Activated naive CD8-positive, alpha-beta T cell treated with anti-CD3 and anti-CD28 coated beads, Interleukin-2, amount 10 ng/mL, durations not matched to agents 7 days and 5 days (primary cell): ENCODE results near the gene ATAD1. TPM values are rescaled to one million over a fixed set of nuclear protein-coding genes. Genes with fewer than 3 reads are reported as not detected.
"Not testable (repeated sequence)": the region's sequence is repeated elsewhere in the genome, so short reads cannot be mapped to it uniquely, and the experiment has no call there.

Source experiments
- ATAC-seq: fragments of 150-1000 bp; cut with Tn5 transposase; one replicate; pipeline ENCODE4 v1.10.0; 2021; ENCODE audit warnings: low read depth, moderate library complexity
- POLR2A ChIA-PET: fragments of 350-600 bp; sonication (Branson Sonifier 250); formaldehyde crosslinking; loops from one replicate; lab custom pipeline; 2021; ENCODE audit warnings: antibody characterized with exemption; lab: Charles Lee
- DNase-seq: peaks from one replicate; pipeline ENCODE4 v3.0.0; 2021
- H3K27ac Mint-ChIP-seq: one replicate; pipeline ENCODE4 v1.8.0; 2022; ENCODE audit warnings: mild to moderate bottlenecking, mixed read lengths
- H3K27me3 Mint-ChIP-seq: one replicate; pipeline ENCODE4 v1.8.0; 2022; ENCODE audit warnings: mild to moderate bottlenecking, moderate library complexity, mixed read lengths
- H3K36me3 Mint-ChIP-seq: one replicate; pipeline ENCODE4 v1.8.0; 2021; ENCODE audit warnings: mild to moderate bottlenecking, mixed read lengths
- H3K4me1 Mint-ChIP-seq: one replicate; pipeline ENCODE4 v1.8.0; 2021; ENCODE audit warnings: mixed read lengths
- H3K4me3 Mint-ChIP-seq: one replicate; pipeline ENCODE4 v1.8.0; 2022; ENCODE audit warnings: mild to moderate bottlenecking, moderate library complexity, mixed read lengths
- H3K9me3 Mint-ChIP-seq: one replicate; pipeline ENCODE4 v1.8.0; 2021; ENCODE audit warnings: mixed read lengths
- total RNA-seq, 2 experiments: library from RNA; stranded (reverse); gene quantifications; one replicate each; pipeline ENCODE4 v1.2.3, GENCODE V29; 2021

Gene ATAD1, protein sequence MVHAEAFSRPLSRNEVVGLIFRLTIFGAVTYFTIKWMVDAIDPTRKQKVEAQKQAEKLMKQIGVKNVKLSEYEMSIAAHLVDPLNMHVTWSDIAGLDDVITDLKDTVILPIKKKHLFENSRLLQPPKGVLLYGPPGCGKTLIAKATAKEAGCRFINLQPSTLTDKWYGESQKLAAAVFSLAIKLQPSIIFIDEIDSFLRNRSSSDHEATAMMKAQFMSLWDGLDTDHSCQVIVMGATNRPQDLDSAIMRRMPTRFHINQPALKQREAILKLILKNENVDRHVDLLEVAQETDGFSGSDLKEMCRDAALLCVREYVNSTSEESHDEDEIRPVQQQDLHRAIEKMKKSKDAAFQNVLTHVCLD
- 10 to 100 TPM; 45.7 to 45.9 TPM for total RNA-seq

DNA sequence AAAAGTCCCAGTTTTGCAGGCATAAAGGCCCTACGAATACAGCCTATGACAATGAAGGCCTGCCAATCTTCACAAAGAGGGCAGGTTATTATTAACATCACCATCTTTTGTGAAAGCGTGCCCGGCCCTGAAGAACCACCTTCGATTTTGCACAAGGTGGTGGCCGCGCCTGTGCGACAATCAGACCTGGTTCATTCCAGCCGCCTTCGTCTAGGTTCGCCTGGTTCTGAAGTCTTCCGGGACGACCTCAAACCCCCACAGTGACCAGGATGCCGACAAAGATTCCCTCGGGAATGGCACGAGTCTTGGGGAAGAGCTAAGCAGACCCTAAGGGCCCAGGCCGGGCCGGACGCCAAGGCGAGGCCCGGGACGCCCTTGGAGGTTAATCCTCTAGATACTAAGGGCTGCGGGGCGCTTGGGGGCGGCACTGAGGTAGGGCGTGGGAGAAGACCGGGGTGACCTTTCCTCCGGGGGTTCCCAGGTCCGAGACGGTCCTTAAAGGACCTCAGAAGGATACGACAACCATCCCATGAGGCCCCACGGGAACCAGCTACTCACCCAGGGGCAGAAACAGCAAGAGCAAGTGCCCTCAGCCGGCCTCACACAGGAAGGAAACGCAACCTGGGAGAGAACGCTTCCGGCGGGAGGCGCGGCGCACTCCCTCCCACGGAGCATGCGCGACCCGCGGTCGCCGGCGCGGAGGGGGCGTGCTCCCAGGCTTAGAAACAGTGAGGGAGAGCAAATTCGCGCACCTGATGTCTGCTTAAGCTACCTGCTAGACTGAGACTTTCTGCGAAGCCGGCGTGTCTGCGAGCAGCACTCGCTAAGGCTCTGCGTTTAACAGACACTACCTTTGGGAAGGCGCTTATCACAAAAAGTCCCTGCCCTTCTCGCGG, at the start of gene ATAD1:
Gene ATAD1 (minus strand): TSS at position 618 of the 896 bp plus-strand sequence. CDS start 3,627 bp downstream, outside the sequence.
- H3K4me3 Mint-ChIP-seq: peak within 1 kb of the TSS; percentile 89
- ATAC-seq (peak; percentile 93), DNase-seq (peak; percentile 92)
- H3K9me3 Mint-ChIP-seq: no peaks in the 10 kb centered on the region
- peak within 1 kb of the TSS; percentile 95 for H3K27ac Mint-ChIP-seq
- POLR2A ChIA-PET: interaction anchor here (0.6 to 3.4 kb wide), 11 partner anchors 11 to 1596 kb away, joined by 3 to 40 read pairs (median 3); partner anchors contain the start of genes IFIT5, KLLN, PTEN and RNLS
- no peaks in the 10 kb centered on the region for H3K27me3 Mint-ChIP-seq
- H3K36me3 Mint-ChIP-seq: peaks cover 11% of the 10 kb centered on the region
- peaks cover 30% of the 10 kb centered on the region for H3K4me1 Mint-ChIP-seq

DNA sequence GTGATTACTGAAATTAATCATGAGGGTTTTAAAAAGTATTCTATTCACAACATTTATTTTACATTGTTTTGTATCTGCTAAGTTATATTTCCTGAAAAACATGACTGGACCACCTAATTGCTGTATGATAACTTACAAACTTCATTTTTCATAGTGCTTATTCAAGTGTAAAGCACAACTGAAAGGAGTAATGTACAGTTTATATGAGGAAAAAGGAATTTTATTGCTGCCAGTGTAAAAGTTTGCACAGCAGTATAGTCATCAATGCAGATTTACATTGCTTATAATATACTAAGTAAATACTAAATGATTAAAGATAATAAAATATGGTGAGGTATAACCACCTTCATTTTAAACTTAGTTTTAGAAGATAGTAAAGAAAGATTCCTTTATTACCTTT, 49.4 kb upstream of the ATAD1 start:
- Mint-ChIP-seq H3K9me3 (no peaks in the 10 kb centered on the region), H3K4me3 (peak overlapping the region; percentile 97), H3K36me3 (peaks cover 41% of the 10 kb centered on the region), H3K4me1 (peaks cover 33% of the 10 kb centered on the region), H3K27me3 (no peaks in the 10 kb centered on the region), H3K27ac (no peak overlapping the region)
- DNase-seq (no peak), ATAC-seq (no peak)
- POLR2A ChIA-PET: no interaction called here

- Mint-ChIP-seq H3K36me3 (peaks cover 38% of the 10 kb centered on the region), H3K4me3 (peak overlapping the region; percentile 97), H3K27me3 (no peaks in the 10 kb centered on the region), H3K27ac (no peak overlapping the region), H3K9me3 (no peaks in the 10 kb centered on the region), H3K4me1 (peaks cover 36% of the 10 kb centered on the region)
- ATAC-seq: no peak
- no peak for DNase-seq
- POLR2A ChIA-PET: interaction anchor here (1.4 kb wide), 1 partner anchor 523 kb away, joined by 3 read pairs; no protein-coding TSS in a partner anchor
Observed at GRCh38 chr10:87866412-87866974, 48.5 kb upstream of the ATAD1 start.

GRCh38 chr10:87865241-87865881, 47.3 kb upstream of the ATAD1 start:
- peak overlapping the region; percentile 92 for H3K27ac Mint-ChIP-seq
- POLR2A ChIA-PET: interaction anchor here (1.4 to 4.3 kb wide), 3 partner anchors 522 to 527 kb away, joined by 3 to 97 read pairs (median 31); no protein-coding TSS in a partner anchor
- H3K4me3 Mint-ChIP-seq: peak overlapping the region; percentile 97
- peaks cover 37% of the 10 kb centered on the region for H3K4me1 Mint-ChIP-seq
- H3K27me3 Mint-ChIP-seq: no peaks in the 10 kb centered on the region
- no peaks in the 10 kb centered on the region for H3K9me3 Mint-ChIP-seq
- H3K36me3 Mint-ChIP-seq: peaks cover 32% of the 10 kb centered on the region
- DNase-seq (no peak), ATAC-seq (no peak)

GRCh38 chr10:87864496-87865059, 46.6 kb upstream of the ATAD1 start:
- no peaks in the 10 kb centered on the region for H3K27me3 Mint-ChIP-seq
- H3K4me3 Mint-ChIP-seq: peak overlapping the region; percentile 97
- H3K36me3 Mint-ChIP-seq: peaks cover 32% of the 10 kb centered on the region
- H3K27ac Mint-ChIP-seq: peak overlapping the region; percentile 92
- H3K9me3 Mint-ChIP-seq: no peaks in the 10 kb centered on the region
- peaks cover 37% of the 10 kb centered on the region for H3K4me1 Mint-ChIP-seq
- ATAC-seq: no peak
- POLR2A ChIA-PET: interaction anchor here (1.0 to 4.3 kb wide), 5 partner anchors 11 to 528 kb away, joined by 3 to 97 read pairs (median 18); no protein-coding TSS in a partner anchor
- no peak for DNase-seq

GRCh38 chr10:87863951-87864495, 46.0 kb upstream of the ATAD1 start:
- Mint-ChIP-seq H3K36me3 (peaks cover 29% of the 10 kb centered on the region), H3K27ac (peak overlapping the region; percentile 92), H3K4me3 (peak overlapping the region; percentile 97), H3K4me1 (peaks cover 34% of the 10 kb centered on the region)
- ATAC-seq, H3K9me3 Mint-ChIP-seq, H3K27me3 Mint-ChIP-seq: not testable (repeated sequence)
- POLR2A ChIA-PET: interaction anchor here (1.0 to 4.3 kb wide), 12 partner anchors 8 to 528 kb away, joined by 3 to 97 read pairs (median 8); no protein-coding TSS in a partner anchor
- peak; percentile 64 for DNase-seq

- POLR2A ChIA-PET: interaction anchor here (0.6 to 4.3 kb wide), 25 partner anchors 9 to 590 kb away, joined by 3 to 97 read pairs (median 5); partner anchors contain the start of gene ATAD1
- H3K4me1 Mint-ChIP-seq: peaks cover 26% of the 10 kb centered on the region
- peaks cover 22% of the 10 kb centered on the region for H3K36me3 Mint-ChIP-seq
Observed at GRCh38 chr10:87863053-87863943, 45.3 kb upstream of the ATAD1 start, which contains the start of the genes KLLN and PTEN. TSS of gene KLLN (minus strand) at chr10:87863533. CDS start at chr10:87862487, 1,046 bp downstream. TSS of gene PTEN (plus strand) at chr10:87863625. CDS start at chr10:87864470, 845 bp downstream.

DNA sequence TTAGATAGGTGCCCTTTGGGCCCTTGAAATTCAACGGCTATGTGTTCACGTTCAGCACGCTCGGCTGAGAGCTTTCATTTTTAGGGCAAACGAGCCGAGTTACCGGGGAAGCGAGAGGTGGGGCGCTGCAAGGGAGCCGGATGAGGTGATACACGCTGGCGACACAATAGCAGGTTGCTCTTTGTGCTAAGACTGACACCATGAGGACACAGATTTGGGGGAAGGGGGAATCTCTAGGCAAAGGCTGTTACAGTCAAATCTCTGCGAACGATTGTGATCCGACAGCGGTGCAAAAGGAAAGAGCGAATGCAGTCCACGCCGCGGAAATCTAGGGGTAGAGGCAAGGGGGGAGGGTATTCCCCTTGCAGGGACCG, 44.6 kb upstream of the ATAD1 start:
- Mint-ChIP-seq H3K27me3 (no peaks in the 10 kb centered on the region), H3K27ac (peak overlapping the region; percentile 95), H3K9me3 (no peaks in the 10 kb centered on the region), H3K36me3 (peaks cover 20% of the 10 kb centered on the region), H3K4me3 (peak overlapping the region; percentile 92), H3K4me1 (peaks cover 25% of the 10 kb centered on the region)
- POLR2A ChIA-PET: interaction anchor here (0.6 to 4.3 kb wide), 29 partner anchors 9 to 1017 kb away, joined by 3 to 97 read pairs (median 5); partner anchors contain the start of genes ATAD1, GLUD1, RNLS and SHLD2
- DNase-seq (no peak), ATAC-seq (peak; percentile 34)

More at GRCh38 chr10:87863053-87863943, 45.3 kb upstream of the ATAD1 start, which contains the start of the genes KLLN and PTEN:
- Mint-ChIP-seq H3K27me3 (no peaks in the 10 kb centered on the region), H3K27ac (peak within 1 kb of the TSS; percentile 95), H3K4me3 (peak within 1 kb of the TSS; percentile 97), H3K9me3 (no peaks in the 10 kb centered on the region)
- ATAC-seq (peak; percentile 61), DNase-seq (peak; percentile 89)

DNA sequence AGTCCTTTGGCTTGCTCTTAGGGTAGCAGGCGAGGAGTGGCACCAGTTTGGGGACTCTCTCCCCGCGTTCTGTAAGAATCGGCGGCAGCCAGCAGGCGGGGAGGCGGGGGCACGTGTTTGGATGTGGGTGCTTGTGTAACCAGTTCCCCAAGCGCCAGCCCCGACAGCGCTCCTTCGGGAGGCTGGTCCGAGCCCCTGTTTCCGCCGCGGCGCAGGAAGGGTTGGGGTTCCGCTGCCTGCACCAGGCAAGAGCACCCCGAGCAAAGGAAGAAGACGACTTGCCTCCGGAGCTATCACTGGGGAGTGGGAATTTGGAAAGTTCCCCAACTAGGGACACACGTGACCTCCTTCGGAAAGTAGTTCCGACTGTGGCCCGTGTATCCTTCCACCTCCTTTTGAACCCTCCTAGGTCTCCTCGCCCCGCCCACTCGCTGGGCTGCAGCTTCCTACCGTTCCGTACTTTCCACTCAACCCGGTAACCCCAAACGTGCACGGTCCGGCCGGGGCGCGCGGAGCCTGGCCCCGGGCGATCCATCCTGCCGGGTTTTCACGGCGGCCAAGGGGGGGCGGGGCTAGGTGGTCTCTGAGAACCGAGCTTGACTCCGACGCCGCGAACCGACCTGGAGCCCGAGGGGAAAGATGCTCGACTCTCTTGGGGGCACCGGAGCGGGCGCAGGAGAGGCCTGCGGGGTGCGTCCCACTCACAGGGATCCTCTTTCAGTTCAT, 44.1 kb upstream of the ATAD1 start:
- peak overlapping the region; percentile 92 for H3K4me3 Mint-ChIP-seq
- H3K27ac Mint-ChIP-seq: peak overlapping the region; percentile 95
- peaks cover 21% of the 10 kb centered on the region for H3K4me1 Mint-ChIP-seq
- ATAC-seq: peak; percentile 65
- H3K27me3 Mint-ChIP-seq: no peaks in the 10 kb centered on the region
- DNase-seq: peak; percentile 95
- peaks cover 17% of the 10 kb centered on the region for H3K36me3 Mint-ChIP-seq
- no peaks in the 10 kb centered on the region for H3K9me3 Mint-ChIP-seq
- POLR2A ChIA-PET: interaction anchor here (0.6 to 4.3 kb wide), 26 partner anchors 11 to 1018 kb away, joined by 3 to 97 read pairs (median 6); partner anchors contain the start of genes ATAD1, GLUD1, RNLS and SHLD2

GRCh38 chr10:87861566-87861952, 43.5 kb upstream of the ATAD1 start:
- DNase-seq (no peak), ATAC-seq (no peak)
- peak overlapping the region; percentile 92 for H3K4me3 Mint-ChIP-seq
- peak overlapping the region; percentile 95 for H3K27ac Mint-ChIP-seq
- POLR2A ChIA-PET: interaction anchor here (0.6 to 4.3 kb wide), 17 partner anchors 11 to 721 kb away, joined by 3 to 97 read pairs (median 10); partner anchors contain the start of genes ATAD1 and RNLS
- peaks cover 18% of the 10 kb centered on the region for H3K4me1 Mint-ChIP-seq
- peaks cover 13% of the 10 kb centered on the region for H3K36me3 Mint-ChIP-seq
- H3K27me3 Mint-ChIP-seq: no peaks in the 10 kb centered on the region
- no peaks in the 10 kb centered on the region for H3K9me3 Mint-ChIP-seq
